GM21390 (cell line): ENCODE measurements around the gene MYH15.

Experiments
- ATAC-seq: cut with Tn5 transposase; IDR thresholded peaks from one replicate; pipeline ENCODE4 v1.9.1; 2021; ENCODE audit not compliant: unreplicated experiment

The MYH15 gene

DNA sequence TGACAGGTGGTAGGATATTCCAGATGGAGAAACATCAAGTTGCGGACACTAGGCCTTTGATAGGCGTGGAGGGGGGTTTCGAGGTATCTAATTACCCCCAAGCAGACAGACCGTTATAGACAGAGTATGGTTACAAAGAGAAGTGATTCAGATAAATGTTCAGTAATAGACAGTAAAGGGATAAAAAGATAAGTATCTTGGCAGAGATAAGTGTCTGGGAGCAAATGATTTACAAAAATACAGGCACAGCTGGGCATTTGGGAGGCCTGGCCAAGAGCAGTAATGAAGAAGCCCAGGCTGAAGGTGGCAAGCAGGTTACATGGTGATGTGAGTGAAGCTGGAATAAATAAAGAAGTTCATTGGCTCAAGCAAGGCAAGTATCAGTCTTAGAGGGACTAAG, 659 bp upstream of the MYH15 start:
- no peak for ATAC-seq

DNA sequence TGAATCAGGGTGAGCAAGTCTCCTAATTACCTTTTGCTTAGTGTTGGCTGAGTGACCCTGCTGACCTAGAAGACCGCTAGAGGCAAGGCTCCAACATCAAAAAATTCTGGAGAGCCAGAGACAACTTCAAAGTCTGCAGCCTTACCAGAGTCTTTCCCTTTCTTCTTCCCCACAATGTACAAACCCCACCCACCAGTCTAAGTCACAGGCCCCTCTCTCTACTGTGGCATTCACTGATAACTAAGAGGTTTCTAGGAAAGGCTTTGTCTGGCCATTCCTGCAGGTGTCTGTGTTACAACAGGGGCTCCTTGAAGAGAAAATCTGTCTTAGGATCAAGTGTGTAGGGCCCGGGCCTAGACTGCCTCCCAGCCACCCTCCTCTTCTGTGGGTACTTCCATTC, 525 bp downstream of the MYH15 start:
- ATAC-seq = no peak

- ATAC-seq = no peak
Observed at GRCh38 chr3:108509263-108509662, 1.1 kb downstream of the MYH15 start.

DNA sequence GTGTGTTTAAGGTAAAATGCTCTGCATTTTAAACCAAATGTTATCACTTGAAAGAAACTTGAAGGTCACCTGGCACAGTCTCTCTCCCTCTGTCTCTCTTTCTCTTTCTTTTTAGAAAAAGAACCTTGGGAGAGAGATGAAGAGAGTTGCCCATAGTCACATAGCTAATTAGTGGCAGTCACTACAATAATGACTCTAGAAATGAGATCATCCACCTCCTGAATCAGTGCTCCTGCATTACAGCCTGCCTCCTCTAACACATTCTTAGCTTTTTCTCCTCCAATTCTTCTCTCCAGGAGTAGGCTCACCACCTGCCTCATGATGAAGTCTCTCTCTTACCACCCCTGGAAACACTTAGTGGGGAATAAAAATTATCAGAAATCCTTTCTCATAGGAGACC, 2.5 kb downstream of the MYH15 start:
- no peak for ATAC-seq

DNA sequence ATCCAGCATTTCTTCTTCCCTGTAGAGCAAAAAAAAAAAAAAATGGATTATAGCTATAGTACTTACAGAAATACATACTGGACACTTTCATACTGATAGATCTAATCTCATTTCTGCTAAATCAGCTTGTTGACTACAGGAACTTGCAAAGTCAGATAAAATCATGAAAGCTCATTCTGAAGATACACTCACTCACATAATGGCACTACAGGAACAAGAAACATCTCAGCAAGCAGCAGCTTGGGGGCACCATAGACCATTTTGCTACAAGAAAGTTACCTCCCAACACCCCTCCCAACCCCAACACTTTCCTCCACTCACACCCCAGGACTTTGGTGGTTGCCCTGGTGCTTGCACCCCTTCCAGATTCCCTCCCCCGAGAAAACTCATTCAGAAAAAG, 4.6 kb downstream of the MYH15 start:
- ATAC-seq = no peak

GRCh38 chr3:108503722-108504121, 6.7 kb downstream of the MYH15 start:
- no peak for ATAC-seq

DNA sequence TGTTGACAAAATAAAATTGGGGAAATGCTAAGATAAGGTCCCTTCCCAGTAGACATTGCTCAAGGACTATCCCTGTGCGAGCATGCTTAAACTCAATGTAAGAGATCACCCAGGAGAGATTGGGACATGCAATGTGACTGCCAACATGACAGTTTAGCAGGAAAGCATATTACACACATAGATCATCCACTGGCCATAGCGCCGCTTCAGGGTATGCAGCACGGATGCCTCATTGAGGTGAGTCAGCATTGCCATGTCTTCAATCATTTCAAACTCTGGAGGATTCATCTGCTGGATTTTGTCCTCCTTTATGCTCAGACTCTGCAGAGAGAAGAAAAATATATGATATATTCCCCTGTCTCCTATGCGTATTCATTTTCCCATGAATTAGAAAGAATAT, 8.9 kb downstream of the MYH15 start:
- no peak for ATAC-seq

GRCh38 chr3:108500728-108501127, 9.7 kb downstream of the MYH15 start:
- no peak for ATAC-seq

GRCh38 chr3:108497271-108497670, 13.1 kb downstream of the MYH15 start:
- ATAC-seq = no peak

DNA sequence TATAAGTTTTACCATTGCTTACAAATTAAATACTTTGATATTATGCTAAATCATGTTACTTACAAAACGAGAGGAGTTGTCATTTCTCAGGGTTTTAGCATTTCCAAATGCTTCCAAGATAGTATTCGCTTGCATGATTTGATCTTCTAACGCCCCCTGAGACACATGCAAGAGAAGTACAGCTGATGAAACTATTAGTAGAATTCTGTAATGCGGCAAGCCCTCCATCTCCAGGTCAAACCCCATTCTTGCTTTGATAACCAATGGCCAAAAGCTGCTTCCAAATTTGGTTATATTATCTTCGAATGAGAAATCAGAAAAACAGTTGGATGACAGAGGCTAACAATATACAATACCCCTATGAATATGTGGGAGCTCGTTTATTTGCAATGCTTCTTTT, 14.7 kb downstream of the MYH15 start:
- no peak for ATAC-seq

DNA sequence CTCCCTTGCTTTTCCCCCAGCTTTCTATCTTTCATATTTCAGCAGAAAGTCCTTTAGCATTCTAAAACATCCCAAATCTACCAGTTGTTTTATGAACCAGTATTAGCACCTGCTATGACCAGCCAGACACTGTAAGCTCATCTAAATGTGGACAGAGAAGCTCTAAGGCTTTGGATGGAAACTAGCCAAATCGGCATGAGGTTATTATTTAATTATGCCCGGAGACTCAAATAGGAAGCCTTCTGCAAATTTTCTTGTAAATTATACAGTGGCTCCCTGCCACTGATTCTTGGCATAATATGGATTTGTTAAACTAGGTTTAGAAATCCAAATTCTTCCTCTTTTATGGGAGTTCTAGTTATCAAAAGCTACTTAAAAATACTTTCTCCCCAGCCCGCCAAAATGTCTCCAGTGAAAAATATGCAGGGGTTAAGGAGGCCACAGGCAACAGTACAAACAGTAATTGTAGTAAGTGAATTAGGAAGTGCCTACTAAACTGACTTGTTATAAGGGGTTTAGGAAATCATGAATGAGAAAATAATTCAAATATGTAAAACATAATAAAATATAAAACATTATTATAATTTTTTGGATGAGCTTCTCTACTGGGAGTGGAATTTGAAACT, 15.4 kb downstream of the MYH15 start:
- ATAC-seq = no peak

GRCh38 chr3:108493862-108494261, 16.5 kb downstream of the MYH15 start:
- ATAC-seq = no peak

DNA sequence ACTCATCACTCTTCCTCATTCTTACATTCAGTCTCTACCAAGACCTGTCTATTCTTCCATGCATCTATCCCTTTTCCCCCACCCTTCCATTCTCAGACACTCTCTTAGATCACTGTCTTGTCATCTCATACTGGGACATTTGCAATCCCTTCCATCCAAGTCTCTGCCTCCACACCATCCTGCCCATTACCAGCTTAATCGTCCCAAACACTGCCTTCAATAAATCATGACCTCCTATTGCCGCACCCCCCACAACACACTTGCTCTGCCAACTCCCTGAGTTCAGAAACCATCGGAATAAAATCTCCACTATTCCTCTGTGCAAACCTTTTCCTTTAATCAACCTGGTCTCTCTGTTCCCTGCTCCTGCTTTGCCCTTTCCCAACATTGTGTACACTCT, 18.9 kb downstream of the MYH15 start:
- ATAC-seq = no peak

- ATAC-seq = peak; percentile 81
Observed at GRCh38 chr3:108489776-108490175, 20.6 kb downstream of the MYH15 start.

- ATAC-seq = no peak
Observed at GRCh38 chr3:108488631-108489030, 21.8 kb downstream of the MYH15 start.

DNA sequence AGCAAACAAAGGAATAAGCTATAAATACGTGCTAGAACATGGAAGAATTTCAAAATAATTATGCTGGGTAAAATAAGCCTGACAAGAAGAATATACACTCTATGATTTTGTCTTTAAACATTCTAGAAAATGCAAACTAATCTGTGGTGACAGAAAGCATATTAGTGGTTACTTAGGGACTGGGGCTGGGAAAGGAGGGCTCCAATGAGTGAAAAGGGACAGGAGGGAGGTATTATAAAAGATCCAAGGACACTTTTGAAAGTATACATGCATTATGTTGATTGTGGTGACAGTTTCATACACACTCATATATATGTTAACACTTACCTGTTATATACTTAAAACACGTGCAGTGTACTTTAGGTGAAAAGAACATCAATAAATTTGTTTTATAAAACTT, 23.0 kb downstream of the MYH15 start:
- no peak for ATAC-seq

- ATAC-seq = no peak
Observed at GRCh38 chr3:108486941-108487340, 23.5 kb downstream of the MYH15 start.

DNA sequence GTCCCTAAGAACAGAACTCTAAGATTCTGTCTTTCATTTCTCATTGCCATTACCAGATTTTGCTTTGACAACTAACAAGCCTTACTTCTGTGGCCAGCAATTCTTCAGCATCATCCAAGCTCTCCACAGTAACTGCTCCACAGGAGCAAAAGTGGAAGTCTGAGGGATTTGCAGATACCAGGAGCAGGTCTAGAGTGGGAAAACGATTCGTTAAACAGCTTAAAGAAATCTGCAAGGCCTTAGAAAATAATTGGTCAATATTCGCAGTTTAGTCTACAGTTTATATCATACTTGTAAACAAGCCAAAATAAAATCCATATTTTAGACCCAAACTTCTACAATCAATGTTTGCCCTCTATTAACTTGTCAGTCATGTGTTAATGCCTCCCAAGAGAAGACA, 24.1 kb downstream of the MYH15 start:
- no peak for ATAC-seq

DNA sequence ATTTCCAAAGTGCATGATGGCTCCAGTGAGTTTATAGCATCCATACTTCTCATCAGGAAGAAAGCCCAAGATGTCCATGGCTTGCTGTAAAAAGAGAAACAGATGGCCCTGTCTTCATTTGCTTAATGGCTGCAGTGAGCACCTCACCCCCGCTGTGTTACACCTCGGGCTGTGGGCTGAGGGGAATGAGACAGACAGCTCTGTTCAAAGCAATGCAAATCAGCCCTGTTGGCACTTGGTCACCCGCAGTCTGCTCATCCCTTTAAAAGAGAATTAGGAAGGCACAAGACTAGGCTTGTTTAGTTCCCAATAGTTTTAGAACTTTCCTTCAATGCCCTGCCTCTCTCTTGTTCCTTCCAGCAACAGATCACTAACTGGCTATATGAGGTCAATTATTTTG, 25.2 kb downstream of the MYH15 start:
- ATAC-seq = no peak

GRCh38 chr3:108479224-108479623, 31.2 kb downstream of the MYH15 start:
- ATAC-seq = no peak

DNA sequence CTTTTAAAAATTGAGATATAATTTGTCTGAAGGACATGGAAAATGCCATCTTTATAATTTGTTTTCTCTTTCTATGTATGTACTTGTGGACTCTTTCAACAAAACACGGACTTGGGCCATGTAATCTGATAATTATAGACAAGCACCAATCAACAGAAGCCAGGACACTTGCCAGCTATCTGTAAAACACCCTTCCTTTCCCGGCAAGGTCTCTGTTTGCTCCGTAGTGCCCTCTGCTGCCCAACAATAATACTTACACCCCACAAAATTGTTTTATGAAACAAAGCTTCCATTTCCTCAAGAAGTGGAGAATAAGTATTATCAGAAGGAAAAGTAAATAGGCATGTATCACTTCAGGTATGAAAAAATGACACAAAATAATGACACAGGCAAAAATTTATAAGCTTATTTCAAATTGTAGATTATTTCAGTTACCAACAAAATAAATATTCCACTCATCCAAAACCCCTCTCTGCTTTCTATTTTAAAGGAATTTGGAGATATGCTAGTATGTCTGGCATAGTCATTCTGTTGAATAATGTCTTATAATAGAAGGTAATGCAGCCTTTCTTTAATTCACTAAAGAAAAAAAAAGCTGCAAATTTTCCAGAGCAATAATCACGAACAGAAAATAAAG, 32.8 kb downstream of the MYH15 start:
- no peak for ATAC-seq

- ATAC-seq = peak; percentile 58
Observed at GRCh38 chr3:108475220-108475782, 35.1 kb downstream of the MYH15 start.

GRCh38 chr3:108474581-108474980, 35.8 kb downstream of the MYH15 start:
- ATAC-seq = no peak
